Left hindlimb (tissue), 1 donor: ENCODE data around the gene MYO18A.
"Not testable (repeated sequence)": the region's sequence is repeated elsewhere in the genome, so short reads cannot be mapped to it uniquely, and the experiment has no call there.

Source experiments
- DNase-seq: peaks from one replicate; pipeline ENCODE4 v3.0.0-alpha.2; 2018

The MYO18A gene

GRCh38 chr17:29180034-29180787, at the start of gene MYO18A:
TSS of gene MYO18A (minus strand) at chr17:29180398. CDS start at chr17:29166940, 13,458 bp downstream.
- DNase-seq: peak; percentile 85

GRCh38 chr17:29225396-29225795, 45.2 kb upstream of the MYO18A start:
- DNase-seq: no peak

- DNase-seq: not testable (repeated sequence)
Measured at GRCh38 chr17:29221338-29221737, 41.1 kb upstream of the MYO18A start.

GRCh38 chr17:29219378-29220047, 39.3 kb upstream of the MYO18A start:
- peak; percentile 74 for DNase-seq

GRCh38 chr17:29216856-29217255, 36.7 kb upstream of the MYO18A start:
- no peak for DNase-seq

GRCh38 chr17:29216181-29216580, 36.0 kb upstream of the MYO18A start:
- no peak for DNase-seq

- no peak for DNase-seq
Measured at GRCh38 chr17:29215717-29216116, 35.5 kb upstream of the MYO18A start.

GRCh38 chr17:29215174-29215573, 35.0 kb upstream of the MYO18A start:
- DNase-seq: no peak

GRCh38 chr17:29214215-29215146, 34.3 kb upstream of the MYO18A start:
- DNase-seq: no peak

- no peak for DNase-seq
Measured at GRCh38 chr17:29212681-29213121, 32.5 kb upstream of the MYO18A start.

GRCh38 chr17:29212094-29212631, 32.0 kb upstream of the MYO18A start:
- DNase-seq: no peak

GRCh38 chr17:29210879-29211278, 30.7 kb upstream of the MYO18A start:
- no peak for DNase-seq

- DNase-seq: no peak
Measured at GRCh38 chr17:29209073-29209472, 28.9 kb upstream of the MYO18A start.

GRCh38 chr17:29207975-29208374, 27.8 kb upstream of the MYO18A start:
- no peak for DNase-seq

- no peak for DNase-seq
Measured at GRCh38 chr17:29205047-29205446, 24.8 kb upstream of the MYO18A start.

- not testable (repeated sequence) for DNase-seq
Measured at GRCh38 chr17:29204068-29204804, 24.0 kb upstream of the MYO18A start.

GRCh38 chr17:29197516-29198272, 17.5 kb upstream of the MYO18A start:
- DNase-seq: no peak

GRCh38 chr17:29196769-29197515, 16.7 kb upstream of the MYO18A start:
- DNase-seq: no peak

GRCh38 chr17:29195465-29196081, 15.4 kb upstream of the MYO18A start:
- DNase-seq: no peak

- no peak for DNase-seq
Measured at GRCh38 chr17:29194669-29195068, 14.5 kb upstream of the MYO18A start.
